Measurements from ENCODE around the gene GARIN5B.
A peak's percentile ranks its signal among the peaks of the same experiment; 100 is the strongest.

Gene GARIN5B

DNA sequence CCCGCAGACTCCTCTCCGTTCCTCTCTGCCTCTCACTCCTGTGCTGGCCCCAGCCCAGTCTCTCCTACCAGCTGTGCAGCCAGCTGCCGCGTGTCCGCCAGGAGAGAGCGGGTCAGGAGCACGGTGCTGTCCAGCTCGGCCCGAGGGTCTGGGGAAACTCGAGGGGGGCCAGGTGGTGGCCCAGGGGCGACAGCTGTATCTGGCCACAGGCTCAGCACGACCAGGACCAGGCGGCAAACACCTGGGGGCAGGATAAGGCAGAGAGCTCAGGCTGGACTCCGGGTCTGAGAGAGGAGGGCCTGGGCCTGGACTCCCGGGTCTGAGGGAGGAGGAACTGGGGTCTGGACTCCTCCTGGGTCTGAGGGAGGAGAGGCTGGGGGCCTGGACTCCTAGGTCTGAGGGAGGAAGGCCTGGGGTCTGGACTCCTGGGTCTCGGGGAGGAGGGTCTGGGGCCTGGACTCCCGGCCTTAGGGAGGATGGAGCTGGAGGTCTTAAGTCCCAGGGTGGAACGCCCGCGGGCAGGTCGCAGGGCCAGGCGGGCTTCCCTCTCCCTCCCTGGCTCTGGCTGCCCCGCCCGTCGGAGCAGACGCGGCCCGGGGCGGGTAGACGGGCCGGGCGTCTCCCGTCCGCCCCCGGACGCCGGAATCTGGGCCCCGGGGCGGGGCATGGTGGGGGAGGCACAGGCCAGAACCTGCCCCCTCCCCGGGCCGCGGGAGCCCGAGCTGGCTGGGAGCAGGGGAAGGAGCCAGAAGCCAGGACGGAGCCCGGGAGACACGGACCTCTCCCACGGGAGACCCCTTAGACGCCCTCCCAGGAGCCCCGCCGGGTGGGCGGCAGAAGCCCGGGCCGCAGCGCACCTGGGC is 5.9 kb upstream of the GARIN5B start:
- no peak for DNase-seq

- DNase-seq = no peak
Measured at GRCh38 chr19:55368106-55368505, 5.0 kb upstream of the GARIN5B start.

- no peak for DNase-seq
Measured at GRCh38 chr19:55366790-55367189, 3.7 kb upstream of the GARIN5B start.

DNA sequence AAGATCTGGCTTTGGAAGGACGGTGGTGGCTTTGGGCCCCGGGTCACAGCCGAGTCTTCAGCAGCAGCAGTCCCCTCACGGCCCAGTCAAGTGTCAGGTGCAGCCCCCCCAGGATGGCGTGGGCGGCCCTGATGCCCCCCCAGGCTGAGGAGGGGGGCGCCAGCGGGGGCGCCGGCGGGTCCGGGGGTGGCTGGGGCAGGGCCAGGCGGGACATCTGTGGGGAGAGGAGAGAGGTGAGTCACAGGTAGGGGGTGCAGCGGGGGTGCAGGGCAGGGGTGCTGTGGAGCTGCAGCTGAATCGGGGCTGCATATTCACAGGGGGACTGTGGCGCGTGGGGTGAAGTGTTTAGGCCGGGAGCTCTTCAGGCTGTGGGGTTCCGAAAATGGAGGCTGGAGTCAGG is 2.9 kb upstream of the GARIN5B start:
- DNase-seq = no peak

GRCh38 chr19:55365245-55365644 is 2.2 kb upstream of the GARIN5B start:
- no peak for DNase-seq

DNA sequence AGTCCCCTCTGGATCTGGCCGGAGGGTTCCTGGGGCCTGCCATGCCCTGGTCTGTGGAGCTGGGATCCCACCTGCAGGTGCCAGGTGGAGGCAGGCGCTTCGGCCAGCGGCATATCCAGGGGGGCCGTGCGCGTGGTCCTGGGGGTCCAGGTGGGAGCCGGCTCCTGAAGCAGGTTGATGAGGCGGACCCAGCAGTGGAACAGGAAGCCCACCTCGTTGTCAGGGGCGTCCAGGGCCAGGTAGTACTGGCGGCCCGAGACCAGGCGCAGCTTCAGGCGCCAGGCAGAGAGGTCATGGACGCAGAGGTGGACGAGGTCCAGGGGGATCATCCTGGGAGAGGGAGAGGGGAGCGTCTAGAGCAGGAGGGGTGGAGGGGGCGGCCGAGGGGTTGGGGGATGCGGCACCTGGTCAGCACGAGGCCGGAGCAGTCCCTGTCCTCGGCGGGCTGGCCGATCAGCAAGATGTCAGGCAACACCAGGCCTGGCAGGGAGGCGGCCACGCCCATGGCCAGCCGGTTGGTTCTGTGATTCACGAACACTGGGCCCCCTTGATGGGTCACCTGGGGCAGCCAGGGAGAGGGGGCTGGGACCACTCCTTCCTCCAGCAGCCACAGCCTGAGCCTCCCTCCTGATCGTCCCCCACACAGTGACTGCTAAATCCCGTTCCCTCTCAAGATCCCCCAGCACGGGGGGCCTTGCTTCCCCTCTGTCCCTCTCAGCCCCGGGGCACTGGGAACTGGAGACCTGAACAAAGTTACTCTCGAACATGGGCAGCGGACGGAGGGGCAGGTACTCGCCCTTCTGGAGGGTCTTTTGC is 678 bp downstream of the GARIN5B start:
- no peak for DNase-seq

- no peak for DNase-seq
Measured at GRCh38 chr19:55360902-55361301, 2.2 kb downstream of the GARIN5B start.

- peak; percentile 88 for DNase-seq
Measured at GRCh38 chr19:55358943-55359908, 3.8 kb downstream of the GARIN5B start.

DNA sequence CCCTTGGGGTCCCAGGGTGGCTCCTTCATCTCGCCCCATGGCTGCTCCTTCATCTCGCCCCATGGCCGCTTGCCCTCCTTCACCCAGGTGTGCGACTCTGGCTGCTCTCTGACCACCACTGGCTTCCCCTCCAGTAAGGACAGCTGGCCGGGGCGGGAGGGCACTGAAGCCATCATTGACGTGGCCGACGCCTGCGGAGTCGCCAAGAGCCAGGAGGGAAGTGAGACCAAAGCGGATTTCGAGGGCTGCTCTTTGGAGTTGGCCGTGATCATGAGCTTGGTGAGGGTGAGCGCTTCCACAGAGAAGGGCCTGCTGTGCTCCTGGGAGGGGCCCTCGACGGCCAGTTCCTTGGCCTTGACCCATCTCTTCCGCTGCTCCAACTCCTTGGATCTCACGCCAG is 4.6 kb downstream of the GARIN5B start:
- no peak for DNase-seq

DNA sequence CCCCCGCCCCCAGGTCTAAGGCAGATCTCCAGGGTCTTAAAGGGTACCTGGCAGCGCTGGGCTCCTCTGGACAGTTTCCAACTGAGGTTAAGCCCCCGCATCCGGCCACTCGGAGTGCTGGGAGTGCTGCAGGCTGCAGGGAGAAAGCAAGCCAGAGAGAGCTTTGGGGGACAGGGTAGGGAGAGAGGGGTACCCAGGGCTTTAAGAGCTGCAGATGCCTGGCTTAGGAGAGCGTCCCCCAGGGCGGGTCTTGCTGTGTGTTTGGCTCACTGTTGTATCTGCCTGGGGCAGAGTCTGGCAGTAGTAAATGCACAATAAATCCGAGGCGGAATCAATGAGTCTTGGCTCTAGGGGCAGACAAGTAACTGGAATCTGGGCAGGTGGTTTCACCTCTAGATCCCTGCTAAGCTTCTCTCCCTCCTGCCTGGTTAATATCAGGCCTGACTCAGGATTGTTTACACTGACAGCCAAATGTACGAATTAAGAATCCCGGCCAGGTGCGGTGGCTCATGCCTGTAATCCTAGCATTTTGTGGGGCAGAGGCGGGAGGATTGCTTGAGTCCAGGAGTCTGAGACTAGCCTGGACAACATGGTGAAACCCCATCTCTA is 7.7 kb downstream of the GARIN5B start:
- DNase-seq = no peak

GRCh38 chr19:55354698-55355212 is 8.3 kb downstream of the GARIN5B start, which contains the start of gene COX6B2:
Gene COX6B2 (minus strand): TSS chr19:55354719. CDS start chr19:55354521, 198 bp downstream.
- DNase-seq = no peak

GRCh38 chr19:55353803-55354697 is 9.0 kb downstream of the GARIN5B start:
- peak; percentile 23 for DNase-seq

- DNase-seq = no peak
Measured at GRCh38 chr19:55353356-55353802, 9.7 kb downstream of the GARIN5B start.

GRCh38 chr19:55352549-55353145 is 10.4 kb downstream of the GARIN5B start:
- no peak for DNase-seq

- no peak for DNase-seq
Measured at GRCh38 chr19:55352040-55352439, 11.0 kb downstream of the GARIN5B start.

GRCh38 chr19:55350620-55351315 is 12.3 kb downstream of the GARIN5B start:
- no peak for DNase-seq

- DNase-seq = no peak
Measured at GRCh38 chr19:55348317-55349034, 14.6 kb downstream of the GARIN5B start.

GRCh38 chr19:55347442-55348009 is 15.5 kb downstream of the GARIN5B start:
- DNase-seq = no peak

Data from NCI-H2029 treated with DMSO at 0.1 percent for 48 hours (cell line).